ENCODE measurements around the gene KRIT1. TPM values are rescaled to one million over a fixed set of nuclear protein-coding genes. Genes with fewer than 3 reads are reported as not detected.

The KRIT1 gene
- total and polyA plus RNA-seq, 2 of the 13 experiments (the other 11 are each of a cell fraction or from before 2014, with no cell fraction given) = 29.4 to 37.7 TPM

DNA sequence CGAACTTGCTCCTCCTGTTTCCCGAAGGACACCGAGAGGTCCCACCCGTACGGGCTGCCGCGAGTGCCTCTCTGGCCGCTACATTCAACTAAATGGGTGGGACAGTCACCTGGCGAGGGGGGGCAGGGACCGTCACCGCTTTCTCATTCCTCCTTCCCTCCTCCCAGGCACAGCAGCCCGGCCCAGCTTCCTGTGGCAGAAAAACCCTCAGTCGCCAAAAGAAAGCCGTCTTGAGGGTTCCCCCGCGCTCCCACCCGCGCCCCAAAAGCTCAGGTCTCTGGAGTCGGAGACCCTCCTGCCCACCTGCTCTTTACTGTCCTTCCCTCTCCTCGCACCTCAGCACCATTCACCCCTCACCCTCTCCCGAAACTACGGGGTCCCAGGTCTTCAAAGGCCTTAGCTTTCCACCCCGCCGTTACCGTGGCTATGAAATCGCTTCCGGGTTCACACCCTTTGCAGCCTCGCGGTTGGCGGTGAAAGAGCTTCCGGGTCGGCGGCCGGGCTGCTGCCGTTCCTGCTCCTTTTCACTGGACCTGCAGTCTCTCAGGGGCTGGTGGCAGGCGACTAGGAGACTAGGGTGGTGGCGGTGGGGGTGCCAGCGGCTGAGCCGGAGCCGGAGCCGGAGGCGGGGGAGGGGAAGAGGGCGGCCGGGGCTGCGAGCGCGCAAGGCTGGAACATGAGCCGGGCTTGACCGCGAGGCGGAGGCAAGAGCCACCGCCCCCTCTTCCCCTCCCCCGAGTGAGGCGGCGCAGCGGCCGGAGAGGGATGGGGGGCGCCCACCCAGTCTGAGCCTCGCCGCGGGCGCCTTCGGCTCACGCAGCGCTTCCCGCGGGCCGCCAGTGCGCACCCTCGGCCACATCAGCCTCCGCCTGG lies at the start of gene KRIT1, which contains the start of gene ANKIB1 (continued):
- TF ChIP-seq GMEB1 (CRISPR knock-in tag; IDR thresholded peaks at IDR 0.05; ENCODE audit: borderline replicate concordance) = peak; percentile 71; the same call in 1 of the 2 replicates
- no peak for TF ChIP-seq ZC3H4 (CRISPR knock-in tag; IDR thresholded peaks at IDR 0.05; ENCODE audit: borderline replicate concordance)
- TF ChIP-seq ZBTB14 (CRISPR knock-in tag; IDR thresholded peaks at IDR 0.05) = no peak
- TF ChIP-seq RNF2 (conservative IDR thresholded peaks at IDR 0.05; ENCODE audit: low read depth) = peak; percentile 63; the same call in 1 of the 2 replicates
- TF ChIP-seq, protein P1, sequence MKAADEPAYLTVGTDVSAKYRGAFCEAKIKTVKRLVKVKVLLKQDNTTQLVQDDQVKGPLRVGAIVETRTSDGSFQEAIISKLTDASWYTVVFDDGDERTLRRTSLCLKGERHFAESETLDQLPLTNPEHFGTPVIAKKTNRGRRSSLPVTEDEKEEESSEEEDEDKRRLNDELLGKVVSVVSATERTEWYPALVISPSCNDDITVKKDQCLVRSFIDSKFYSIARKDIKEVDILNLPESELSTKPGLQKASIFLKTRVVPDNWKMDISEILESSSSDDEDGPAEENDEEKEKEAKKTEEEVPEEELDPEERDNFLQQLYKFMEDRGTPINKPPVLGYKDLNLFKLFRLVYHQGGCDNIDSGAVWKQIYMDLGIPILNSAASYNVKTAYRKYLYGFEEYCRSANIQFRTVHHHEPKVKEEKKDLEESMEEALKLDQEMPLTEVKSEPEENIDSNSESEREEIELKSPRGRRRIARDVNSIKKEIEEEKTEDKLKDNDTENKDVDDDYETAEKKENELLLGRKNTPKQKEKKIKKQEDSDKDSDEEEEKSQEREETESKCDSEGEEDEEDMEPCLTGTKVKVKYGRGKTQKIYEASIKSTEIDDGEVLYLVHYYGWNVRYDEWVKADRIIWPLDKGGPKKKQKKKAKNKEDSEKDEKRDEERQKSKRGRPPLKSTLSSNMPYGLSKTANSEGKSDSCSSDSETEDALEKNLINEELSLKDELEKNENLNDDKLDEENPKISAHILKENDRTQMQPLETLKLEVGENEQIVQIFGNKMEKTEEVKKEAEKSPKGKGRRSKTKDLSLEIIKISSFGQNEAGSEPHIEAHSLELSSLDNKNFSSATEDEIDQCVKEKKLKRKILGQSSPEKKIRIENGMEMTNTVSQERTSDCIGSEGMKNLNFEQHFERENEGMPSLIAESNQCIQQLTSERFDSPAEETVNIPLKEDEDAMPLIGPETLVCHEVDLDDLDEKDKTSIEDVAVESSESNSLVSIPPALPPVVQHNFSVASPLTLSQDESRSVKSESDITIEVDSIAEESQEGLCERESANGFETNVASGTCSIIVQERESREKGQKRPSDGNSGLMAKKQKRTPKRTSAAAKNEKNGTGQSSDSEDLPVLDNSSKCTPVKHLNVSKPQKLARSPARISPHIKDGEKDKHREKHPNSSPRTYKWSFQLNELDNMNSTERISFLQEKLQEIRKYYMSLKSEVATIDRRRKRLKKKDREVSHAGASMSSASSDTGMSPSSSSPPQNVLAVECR (CRISPR knock-in tag; IDR thresholded peaks at IDR 0.05; ENCODE audit: borderline replicate concordance) = peak; percentile 91
- peak; percentile 56; the same call in 1 of the 2 replicates for TF ChIP-seq KAT7 (CRISPR knock-in tag; IDR thresholded peaks at IDR 0.05; ENCODE audit: borderline replicate concordance)
- TF ChIP-seq ZNF441 (CRISPR knock-in tag; IDR thresholded peaks at IDR 0.05; ENCODE audit: borderline replicate concordance) = peak; percentile 31; the same call in 1 of the 2 replicates
- TF ChIP-seq CENPX (CRISPR knock-in tag; IDR thresholded peaks at IDR 0.05) = no peak
- TF ChIP-seq ZBTB3 (CRISPR knock-in tag; IDR thresholded peaks at IDR 0.05; ENCODE audit: borderline replicate concordance, low read depth) = peak; percentile 71; the same call in 1 of the 2 replicates
- no peak for TF ChIP-seq CENPT (CRISPR knock-in tag; IDR thresholded peaks at IDR 0.05; ENCODE audit: low read depth)
- TF ChIP-seq THAP9 (CRISPR knock-in tag; IDR thresholded peaks at IDR 0.05; ENCODE audit: borderline replicate concordance) = peak; percentile 99
- TF ChIP-seq ZSCAN30 (CRISPR knock-in tag; IDR thresholded peaks at IDR 0.05) = no peak
- TF ChIP-seq, protein P2, sequence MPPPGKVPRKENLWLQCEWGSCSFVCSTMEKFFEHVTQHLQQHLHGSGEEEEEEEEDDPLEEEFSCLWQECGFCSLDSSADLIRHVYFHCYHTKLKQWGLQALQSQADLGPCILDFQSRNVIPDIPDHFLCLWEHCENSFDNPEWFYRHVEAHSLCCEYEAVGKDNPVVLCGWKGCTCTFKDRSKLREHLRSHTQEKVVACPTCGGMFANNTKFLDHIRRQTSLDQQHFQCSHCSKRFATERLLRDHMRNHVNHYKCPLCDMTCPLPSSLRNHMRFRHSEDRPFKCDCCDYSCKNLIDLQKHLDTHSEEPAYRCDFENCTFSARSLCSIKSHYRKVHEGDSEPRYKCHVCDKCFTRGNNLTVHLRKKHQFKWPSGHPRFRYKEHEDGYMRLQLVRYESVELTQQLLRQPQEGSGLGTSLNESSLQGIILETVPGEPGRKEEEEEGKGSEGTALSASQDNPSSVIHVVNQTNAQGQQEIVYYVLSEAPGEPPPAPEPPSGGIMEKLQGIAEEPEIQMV (CRISPR knock-in tag; IDR thresholded peaks at IDR 0.05; ENCODE audit: low read depth) = 0 out of 2 replicates have a peak, but pooled peaks have one; percentile 59
- no peak; the same call in 1 of the 2 replicates for TF ChIP-seq JUN (CRISPR knock-in tag; IDR thresholded peaks at IDR 0.05)
- no peak for TF ChIP-seq ZNF484 (CRISPR knock-in tag; IDR thresholded peaks at IDR 0.05; ENCODE audit: borderline replicate concordance, low read depth)
